Measurements from ENCODE around the gene ERO1A.

DNA sequence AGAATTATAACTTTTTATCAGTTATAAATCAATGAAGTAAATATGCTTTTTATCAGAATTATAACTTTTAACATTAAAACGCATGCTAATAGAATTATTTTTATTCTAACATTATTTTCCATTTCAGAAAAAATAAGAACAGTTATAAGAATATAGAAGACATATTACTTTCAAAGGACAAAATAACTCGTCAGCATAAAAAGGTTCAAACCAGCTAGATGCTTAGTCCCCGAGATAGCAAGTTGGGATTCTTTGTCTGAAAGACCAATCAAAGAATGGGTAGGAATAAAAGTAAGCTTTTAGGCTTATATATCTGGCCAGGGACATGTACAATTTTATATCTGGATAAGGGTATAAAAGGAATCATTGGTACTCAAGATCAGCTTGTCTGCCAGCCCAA is 76.8 kb downstream of the ERO1A start:
- TF ChIP-seq, protein P1, sequence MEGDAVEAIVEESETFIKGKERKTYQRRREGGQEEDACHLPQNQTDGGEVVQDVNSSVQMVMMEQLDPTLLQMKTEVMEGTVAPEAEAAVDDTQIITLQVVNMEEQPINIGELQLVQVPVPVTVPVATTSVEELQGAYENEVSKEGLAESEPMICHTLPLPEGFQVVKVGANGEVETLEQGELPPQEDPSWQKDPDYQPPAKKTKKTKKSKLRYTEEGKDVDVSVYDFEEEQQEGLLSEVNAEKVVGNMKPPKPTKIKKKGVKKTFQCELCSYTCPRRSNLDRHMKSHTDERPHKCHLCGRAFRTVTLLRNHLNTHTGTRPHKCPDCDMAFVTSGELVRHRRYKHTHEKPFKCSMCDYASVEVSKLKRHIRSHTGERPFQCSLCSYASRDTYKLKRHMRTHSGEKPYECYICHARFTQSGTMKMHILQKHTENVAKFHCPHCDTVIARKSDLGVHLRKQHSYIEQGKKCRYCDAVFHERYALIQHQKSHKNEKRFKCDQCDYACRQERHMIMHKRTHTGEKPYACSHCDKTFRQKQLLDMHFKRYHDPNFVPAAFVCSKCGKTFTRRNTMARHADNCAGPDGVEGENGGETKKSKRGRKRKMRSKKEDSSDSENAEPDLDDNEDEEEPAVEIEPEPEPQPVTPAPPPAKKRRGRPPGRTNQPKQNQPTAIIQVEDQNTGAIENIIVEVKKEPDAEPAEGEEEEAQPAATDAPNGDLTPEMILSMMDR (IDR thresholded peaks at IDR 0.05 in 8 of 11, conservative IDR thresholded peaks at IDR 0.05 in 3 of 11) = no peak
- no peak for TF ChIP-seq POLR2AphosphoS5 (IDR thresholded peaks at IDR 0.05)
